ENCODE data around the gene RAB24.
"Not testable (repeated sequence)": the region's sequence is repeated elsewhere in the genome, so short reads cannot be mapped to it uniquely, and the experiment has no call there.

RAB24 gene

DNA sequence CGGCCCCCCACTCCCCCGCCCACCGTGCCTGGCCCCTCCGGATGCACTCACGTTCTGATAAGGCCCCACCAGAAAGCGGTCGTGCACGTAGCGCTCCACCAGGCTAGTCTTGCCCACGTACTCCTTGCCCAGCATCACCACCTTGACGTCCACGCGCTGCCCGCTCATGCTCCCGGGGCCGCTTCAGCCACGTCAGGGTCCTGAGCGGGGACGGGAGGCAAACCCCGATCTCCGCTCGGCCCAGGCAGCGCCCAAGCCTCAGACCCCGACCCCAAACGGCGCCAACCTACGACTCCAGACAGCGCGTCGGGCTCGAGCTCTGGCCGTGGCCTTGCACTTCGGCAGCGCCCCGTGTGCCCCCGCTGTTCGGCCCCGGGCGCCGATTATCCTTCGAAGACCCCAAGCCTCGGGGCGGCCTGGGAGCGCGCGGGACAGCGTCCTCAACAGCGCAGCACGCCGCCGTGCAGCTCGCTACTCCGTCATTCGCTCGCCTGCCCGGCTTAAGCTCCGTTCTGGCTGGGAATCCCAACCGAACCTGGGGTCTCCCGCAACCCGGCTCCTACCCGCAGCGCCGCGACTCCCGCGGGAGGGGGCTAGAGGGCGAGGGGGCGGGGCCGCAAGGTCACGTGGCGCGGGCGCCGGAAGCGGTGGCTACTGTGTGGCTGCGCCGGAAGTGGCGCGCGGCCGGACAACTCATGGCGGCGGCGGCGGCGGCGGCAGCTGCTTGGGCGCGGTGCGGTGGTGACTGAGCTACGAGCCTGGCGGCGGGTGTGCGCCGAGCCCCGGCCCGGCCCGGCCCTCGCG lies at the start of gene RAB24, which contains the start of gene PRELID1:
TSS of gene RAB24 (minus strand) at position 599 of the 804 bp plus-strand sequence. CDS start at position 168, 431 bp downstream.
TSS of gene PRELID1 (plus strand) at position 679 of the 804 bp plus-strand sequence. CDS start 187 bp downstream, outside the sequence.
- peak; percentile 82 for DNase-seq

- no peak for DNase-seq
Measured at GRCh38 chr5:177353093-177353492, 49.6 kb upstream of the RAB24 start.

GRCh38 chr5:177351392-177352329 lies 48.1 kb upstream of the RAB24 start, which contains the start of gene LMAN2:
Gene LMAN2, minus strand, starts transcription at chr5:177351668. Its CDS starts 21 bp downstream, at chr5:177351647.
- peak; percentile 98 for DNase-seq

DNA sequence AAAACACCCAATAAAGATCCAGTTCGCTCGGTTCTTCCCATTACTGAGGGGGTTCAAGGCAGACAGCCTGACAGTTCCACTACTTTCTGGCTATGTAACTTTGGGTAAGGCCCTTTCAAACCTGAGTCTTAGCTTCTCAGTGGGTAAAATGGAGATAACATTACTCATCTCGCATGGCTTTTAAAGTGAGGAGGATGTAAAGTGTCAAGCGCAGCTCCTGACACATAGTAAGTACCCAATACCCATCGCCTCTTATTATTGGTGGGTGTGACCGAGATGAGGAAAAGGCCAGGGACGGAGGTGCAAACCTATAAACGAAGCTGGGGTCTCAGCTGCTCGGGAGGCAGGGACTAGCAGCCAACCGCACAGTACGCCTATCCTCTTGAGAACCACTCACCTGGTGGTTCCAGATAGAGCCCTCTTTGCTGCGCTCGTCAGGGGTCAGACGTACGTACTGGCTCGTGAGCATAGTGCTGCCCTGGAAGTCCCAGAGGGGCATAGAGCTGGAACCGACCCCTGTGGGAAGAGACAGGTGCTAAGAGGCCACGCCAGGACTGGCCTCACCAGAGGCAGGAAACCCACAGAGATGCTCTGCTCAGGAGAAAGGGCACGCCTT lies 47.4 kb upstream of the RAB24 start:
- DNase-seq, result no peak

- no peak for DNase-seq
Measured at GRCh38 chr5:177349762-177350161, 46.2 kb upstream of the RAB24 start.

GRCh38 chr5:177349362-177349647 lies 45.8 kb upstream of the RAB24 start:
- DNase-seq, result no peak

DNA sequence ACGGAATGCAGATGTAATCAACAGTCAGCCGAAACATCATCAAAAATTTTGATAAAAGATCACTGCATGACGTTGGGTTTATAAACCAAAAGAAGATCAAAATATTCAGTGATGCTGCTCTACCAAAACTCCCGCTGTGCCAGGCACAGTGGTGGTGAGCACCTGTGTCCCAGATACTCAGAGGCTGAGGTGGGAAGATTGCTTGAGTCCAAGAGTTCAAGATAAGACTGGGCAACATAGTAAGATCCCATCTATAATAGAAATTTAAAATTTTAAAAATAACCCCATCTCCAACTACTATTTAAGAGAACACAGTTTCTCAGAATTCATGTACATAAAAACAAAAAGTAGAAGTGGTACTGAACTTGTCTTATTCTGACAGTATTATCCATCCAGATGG lies 44.2 kb upstream of the RAB24 start:
- DNase-seq, result no peak

DNA sequence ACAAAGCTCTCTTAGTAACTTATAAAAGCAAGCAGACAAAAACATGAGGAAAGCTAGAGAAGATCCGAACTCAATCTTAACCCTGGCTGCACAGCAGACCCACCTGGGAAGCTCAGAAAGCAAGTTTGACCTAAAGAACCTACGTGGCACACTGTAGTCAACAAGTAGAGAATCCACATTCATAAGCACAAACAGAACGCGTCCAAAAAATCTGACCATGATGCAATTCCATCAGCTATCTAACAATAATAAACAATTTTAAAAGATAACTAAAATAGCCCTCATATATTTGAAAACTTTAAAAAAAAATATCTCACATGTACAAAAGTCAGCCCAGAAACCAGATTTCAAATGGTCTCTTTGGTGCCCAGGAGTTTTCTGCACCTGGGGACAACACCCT lies 43.3 kb upstream of the RAB24 start:
- DNase-seq, result no peak

DNA sequence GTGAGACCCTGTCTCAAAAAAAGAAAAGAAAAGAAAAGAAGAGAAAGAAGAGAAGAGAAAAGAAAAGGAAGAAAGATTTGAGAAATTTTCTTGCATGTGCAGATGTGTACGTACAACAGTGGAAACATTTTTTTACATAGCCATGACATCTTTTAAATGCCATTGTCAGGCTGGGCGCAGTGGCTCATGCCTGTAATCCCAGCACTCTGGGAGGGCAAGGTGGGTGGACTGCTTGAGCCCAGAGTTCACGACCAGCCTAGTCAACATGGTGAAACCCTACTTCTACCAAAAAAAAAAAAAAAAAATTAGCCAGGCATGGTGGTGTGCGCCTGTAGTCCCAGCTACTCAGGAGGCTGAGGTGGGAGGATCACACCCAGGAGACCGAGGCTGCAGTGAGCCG lies 41.4 kb upstream of the RAB24 start:
- DNase-seq, result no peak

DNA sequence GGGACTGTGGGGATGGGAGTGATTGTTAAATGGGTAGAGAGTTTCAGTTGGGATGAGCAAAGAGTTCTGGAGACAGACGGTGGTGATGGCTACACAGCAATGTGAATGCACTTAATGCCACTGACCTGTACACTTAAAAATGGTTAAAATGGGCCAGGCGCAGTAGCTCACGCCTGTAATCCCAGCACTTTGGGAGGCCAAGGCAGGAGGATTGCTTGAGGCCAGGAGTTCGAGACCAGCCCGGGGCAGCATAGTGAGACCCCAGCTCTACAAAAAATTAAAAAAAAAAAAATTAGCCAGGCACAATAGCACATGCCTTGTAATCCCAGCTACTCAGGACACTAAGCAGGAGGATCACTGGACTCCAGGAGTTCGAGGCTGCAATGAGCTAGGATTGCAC lies 40.3 kb upstream of the RAB24 start:
- no peak for DNase-seq

DNA sequence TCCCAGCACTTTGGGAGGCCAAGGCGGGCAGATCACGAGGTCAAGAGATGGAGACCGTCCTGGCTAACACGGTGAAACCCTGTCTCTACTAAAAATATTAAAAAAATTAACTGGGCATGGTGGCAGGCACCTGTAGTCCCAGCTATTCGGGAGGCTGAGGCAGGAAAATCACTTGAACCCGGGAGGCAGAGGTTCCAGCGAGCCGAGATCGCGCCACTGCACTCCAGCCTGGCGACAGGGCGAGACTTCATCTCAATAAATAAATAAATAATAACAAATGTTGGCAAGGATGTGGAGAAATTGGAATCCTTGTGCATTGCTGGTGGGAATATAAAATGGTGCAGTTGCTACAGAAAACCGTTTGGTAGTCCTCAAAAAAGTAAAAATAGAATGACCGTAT lies 39.5 kb upstream of the RAB24 start:
- DNase-seq, result not testable (repeated sequence)

DNA sequence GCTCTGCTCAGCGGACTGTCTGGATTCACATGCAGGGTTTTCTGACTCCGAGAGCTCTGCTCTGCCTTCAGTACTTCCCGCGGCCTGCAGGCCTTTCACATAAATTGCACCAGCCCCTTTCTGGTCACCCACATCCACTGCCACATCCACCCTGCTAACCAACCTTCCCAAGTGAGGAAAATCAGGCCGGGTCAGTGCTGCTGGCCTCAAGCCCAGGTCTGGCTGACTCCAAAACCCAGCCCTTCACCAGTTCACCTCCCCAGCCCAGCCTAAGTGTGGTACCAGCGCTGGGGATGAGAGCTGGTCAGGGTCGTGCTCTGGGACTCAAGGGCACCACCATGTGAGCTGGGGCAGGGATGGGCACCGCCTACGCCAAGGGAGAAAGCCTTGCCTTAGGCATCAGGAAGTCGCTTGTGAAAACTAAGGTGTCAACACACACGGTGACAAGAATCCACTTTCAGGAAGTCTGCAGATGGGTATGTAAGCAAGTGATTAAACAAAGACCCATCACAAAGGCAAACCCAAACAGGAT lies 35.7 kb upstream of the RAB24 start:
- DNase-seq, result no peak

- DNase-seq, result no peak
Measured at GRCh38 chr5:177338251-177339106, 35.0 kb upstream of the RAB24 start.

DNA sequence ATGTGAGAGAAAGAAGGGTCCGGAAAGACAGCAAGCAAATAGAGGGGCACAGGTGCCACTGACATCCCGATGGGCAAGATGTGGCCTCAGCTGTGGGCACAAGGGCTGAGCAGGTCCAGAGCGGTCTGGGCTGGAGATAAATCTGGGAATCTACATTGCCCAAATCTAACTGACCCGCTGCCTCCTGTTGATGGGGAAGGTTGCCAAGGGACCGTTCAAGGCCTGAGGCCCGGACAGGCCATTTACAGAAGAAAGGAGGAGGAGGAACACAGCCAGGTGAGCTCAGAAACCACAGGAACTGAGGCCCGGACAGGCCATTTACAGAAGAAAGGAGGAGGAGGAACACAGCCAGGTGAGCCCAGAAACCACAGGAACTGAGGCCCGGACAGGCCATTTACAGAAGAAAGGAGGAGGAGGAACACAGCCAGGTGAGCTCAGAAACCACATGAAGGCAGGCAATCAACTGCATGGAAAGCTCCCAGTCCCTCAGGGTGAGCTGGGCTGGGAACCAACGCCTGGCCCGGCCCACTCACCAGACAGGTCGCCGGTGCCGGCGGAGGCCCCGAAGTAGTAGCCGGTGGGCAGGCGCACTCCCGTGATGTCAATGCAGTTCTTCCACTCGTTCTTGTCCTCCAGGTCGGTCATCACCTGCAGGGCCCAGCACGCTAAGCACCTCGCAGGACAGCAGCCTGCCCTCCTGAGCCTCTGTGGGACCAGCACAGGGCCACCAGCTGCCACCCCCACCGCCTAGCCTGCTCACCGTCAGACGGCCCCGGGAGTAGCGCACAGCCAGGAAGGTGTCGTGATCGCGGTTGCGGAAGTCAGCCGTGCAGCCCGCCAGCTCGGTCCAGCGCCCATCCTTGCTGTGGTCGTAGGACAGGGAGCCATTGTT lies 33.3 kb upstream of the RAB24 start:
- no peak for DNase-seq

DNA sequence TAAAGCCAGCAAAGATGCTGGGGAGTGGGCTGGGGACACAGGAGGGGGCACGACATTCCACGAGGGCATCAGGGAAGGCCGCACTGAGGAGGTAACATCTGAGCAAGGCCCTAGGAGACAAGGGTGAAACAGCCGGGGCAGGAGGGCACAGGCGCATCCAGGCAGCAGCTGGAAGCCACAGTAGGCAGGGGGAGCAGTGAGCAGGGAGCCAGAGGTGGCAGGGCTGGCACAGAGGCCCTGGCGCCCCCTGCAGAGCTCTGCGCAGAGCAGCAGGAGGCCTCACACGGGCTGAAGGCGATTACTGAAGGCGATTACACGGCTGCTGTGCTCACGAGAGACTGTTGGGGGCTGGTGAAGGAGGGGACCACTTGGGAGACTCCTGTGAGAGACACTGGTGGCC lies 32.6 kb upstream of the RAB24 start:
- DNase-seq, result no peak

GRCh38 chr5:177335701-177336065 lies 32.2 kb upstream of the RAB24 start:
- no peak for DNase-seq

GRCh38 chr5:177334781-177335700 lies 31.5 kb upstream of the RAB24 start:
- DNase-seq, result no peak

- DNase-seq, result no peak
Measured at GRCh38 chr5:177334155-177334551, 30.6 kb upstream of the RAB24 start.

GRCh38 chr5:177333420-177334154 lies 30.1 kb upstream of the RAB24 start:
- no peak for DNase-seq
